NCI-H2107 (cell line): ENCODE results near the gene GJD4.
A peak's percentile ranks its signal among the peaks of the same experiment; 100 is the strongest.

Experiments
- DNase-seq: peaks from one replicate; lab custom pipeline; 2025; lab: John Stamatoyannopoulos, UW

The GJD4 gene

DNA sequence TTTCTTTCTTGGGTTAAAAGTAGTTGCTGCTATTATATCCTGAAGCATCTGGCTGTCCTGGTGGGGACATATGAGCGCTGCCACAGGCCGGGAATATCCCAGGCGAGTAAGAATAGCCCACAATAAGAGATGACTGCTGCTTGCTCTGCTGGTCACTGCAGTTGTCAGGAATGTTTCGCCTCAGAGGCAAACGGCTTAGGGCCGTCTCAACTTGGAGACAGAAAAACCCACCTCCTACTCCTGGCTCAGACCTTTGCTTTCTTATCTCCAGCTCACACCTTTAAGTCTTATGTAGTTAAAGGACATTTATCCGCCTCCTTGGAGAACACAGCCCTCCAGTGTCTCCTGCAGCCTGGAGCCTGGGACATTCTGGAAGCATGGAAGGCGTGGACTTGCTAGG, at the start of gene GJD4:
TSS of gene GJD4 (plus strand) at position 151 of the 400 bp plus-strand sequence. CDS start at position 378, 227 bp downstream.
- DNase-seq: no peak

- DNase-seq: no peak
Observed at GRCh38 chr10:35555962-35556930, 48.9 kb upstream of the GJD4 start.

GRCh38 chr10:35558276-35558675, 46.9 kb upstream of the GJD4 start:
- DNase-seq: no peak

GRCh38 chr10:35559416-35559815, 45.7 kb upstream of the GJD4 start:
- no peak for DNase-seq

- DNase-seq: no peak
Observed at GRCh38 chr10:35561715-35562114, 43.4 kb upstream of the GJD4 start.

GRCh38 chr10:35562427-35562826, 42.7 kb upstream of the GJD4 start:
- no peak for DNase-seq

GRCh38 chr10:35563261-35563891, 41.8 kb upstream of the GJD4 start:
- DNase-seq: peak; percentile 6

DNA sequence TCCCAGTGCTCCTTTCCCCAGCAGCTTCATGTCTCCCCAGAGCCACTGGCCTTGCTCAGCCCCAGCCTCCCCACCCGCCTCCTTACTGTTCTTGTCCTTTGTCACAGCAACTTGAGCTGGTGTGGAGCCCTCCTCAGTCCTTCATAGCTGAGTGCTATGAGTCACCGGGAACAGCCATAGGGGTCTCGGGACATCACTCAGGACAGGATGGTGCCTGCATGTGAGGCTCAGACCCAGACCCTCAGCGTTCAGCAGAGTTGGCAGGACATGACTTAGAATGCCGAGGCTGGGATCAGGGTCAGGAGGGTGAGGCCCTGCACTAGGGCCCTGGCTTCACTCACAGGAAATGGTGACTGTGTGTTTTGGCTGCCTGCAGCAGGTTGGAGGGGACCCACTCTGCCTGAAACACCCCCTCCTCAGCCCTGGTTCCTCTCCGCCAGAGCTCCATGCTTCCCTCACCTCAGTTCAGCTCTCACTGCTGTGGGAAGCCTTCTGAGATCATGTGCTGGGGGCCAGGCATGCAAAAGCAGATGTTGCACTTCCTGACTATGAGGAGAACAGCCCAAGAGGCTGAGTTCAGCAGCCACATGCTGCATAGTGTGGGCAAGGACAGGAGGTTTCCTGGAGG, 40.7 kb upstream of the GJD4 start:
- DNase-seq: no peak

DNA sequence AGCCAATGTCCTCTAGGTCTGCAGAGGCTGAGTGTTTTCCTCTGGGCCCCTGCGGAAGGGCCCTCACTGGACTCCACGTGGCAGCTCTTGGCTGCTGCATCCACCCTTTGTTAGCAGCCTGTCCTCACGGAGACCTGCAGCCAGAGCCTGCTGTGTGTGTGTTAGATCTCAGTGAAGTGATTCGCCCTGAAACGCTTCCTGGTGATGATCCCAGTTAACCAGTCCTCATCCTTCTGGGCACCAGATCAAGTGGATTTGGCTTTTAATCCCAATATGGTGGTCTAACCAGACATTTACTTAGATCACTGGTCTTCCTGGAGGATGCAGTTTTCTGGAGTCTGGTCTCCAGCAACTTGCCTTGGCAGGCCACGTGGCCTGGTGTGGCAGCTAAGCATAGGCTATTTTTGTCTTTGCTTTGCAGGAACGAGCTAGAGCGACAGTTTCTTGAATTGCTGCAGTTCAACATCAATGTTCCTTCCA, 39.5 kb upstream of the GJD4 start:
- DNase-seq: no peak

GRCh38 chr10:35567951-35568350, 37.2 kb upstream of the GJD4 start:
- DNase-seq: no peak

- DNase-seq: no peak
Observed at GRCh38 chr10:35568483-35569015, 36.6 kb upstream of the GJD4 start.

GRCh38 chr10:35569111-35569707, 35.9 kb upstream of the GJD4 start:
- DNase-seq: no peak

DNA sequence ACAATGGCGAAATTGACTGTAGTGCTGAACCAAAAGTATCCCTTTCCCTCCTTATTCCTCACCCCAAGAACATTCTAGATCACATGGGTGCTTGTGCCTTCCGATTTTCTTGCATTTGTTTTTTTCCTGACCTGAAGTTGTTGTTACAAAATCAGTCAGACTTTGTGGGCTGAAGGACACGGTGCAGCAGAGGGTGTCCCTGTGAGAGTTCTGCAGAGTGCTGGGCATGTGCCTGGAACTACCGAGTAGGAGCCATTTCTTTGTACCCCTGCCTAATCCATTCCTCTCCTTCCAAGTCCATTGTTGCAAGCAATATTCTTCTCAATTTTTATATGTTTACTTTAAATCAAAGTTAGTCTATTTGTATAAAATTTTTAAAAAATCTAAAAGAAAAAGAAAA, 35.3 kb upstream of the GJD4 start:
- DNase-seq: no peak

DNA sequence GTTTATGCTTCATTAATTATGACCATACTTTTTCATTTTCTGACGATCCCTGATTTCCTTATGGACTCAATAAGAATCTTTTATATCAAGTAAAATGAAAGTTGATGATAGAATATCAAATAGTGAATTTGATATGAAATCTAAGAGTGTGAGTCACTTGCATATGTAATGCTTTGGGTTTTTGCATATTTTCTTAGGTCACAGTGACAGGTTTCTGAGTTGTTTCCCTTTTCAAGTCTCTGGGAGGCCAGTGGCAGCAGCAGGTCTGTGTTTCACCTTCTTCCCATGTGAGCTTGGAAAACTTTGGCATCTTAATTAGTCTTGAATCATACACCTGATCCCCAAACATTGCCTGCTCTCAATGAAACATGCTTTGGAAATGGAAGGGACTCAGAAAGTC, 34.7 kb upstream of the GJD4 start:
- DNase-seq: no peak

DNA sequence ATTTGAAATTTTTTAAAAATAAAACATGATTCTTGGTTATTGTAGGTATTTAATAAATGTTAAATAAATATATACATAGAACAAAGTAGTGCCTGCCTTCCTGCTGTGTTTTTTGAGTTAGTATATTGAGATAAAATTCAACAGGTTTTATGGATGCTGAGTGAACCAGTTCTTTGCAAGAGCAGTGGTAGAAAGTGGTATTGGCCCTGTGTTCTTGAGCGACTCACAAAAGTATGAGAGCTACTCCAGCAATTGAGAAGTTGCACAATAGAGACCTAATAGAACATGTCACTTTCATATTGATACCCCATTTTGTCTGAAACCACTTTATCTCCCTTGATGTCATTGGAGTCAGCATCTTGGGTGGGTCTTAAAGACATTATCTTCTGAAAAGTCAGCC, 32.6 kb upstream of the GJD4 start:
- no peak for DNase-seq

GRCh38 chr10:35573796-35574195, 31.3 kb upstream of the GJD4 start:
- DNase-seq: no peak

GRCh38 chr10:35574924-35575352, 30.2 kb upstream of the GJD4 start:
- no peak for DNase-seq

- no peak for DNase-seq
Observed at GRCh38 chr10:35575640-35576039, 29.5 kb upstream of the GJD4 start.

DNA sequence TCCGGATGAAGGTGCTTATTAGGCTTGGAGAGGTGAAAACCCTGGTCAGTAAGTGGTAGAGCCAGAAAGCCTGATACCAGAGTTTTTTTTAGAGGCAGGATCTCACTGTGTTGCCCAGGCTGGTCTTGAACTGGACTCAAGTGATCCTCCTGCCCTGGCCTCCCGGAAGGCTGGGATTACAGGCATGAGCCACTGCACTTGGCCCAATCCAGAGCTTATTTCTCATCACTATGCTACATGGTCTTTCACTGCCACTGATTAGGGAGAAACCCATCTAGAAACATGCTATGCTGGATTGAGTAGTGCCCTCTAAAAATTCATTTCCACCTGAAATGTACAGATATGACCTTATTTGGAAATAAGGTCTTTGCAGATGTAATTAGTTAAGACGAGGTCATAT, 28.4 kb upstream of the GJD4 start:
- no peak for DNase-seq

- DNase-seq: no peak
Observed at GRCh38 chr10:35577926-35578617, 27.1 kb upstream of the GJD4 start.

GRCh38 chr10:35578618-35578956, 26.6 kb upstream of the GJD4 start:
- DNase-seq: no peak

GRCh38 chr10:35579116-35579515, 26.0 kb upstream of the GJD4 start:
- DNase-seq: no peak
